Right lobe of liver (tissue), 6 donors: ENCODE data around the gene SARS2. TPM values are rescaled to one million over a fixed set of nuclear protein-coding genes. Genes with fewer than 3 reads are reported as not detected.
A peak's percentile ranks its signal among the peaks of the same experiment; 100 is the strongest.

Experiments used
- ATAC-seq, 4 donors: fragments of 200-7000 bp; cut with Tn5 transposase; one replicate each; pipeline ENCODE4 v1.9.1; 2020; ENCODE audit warnings: mild to moderate bottlenecking in 4 of 4, moderate library complexity in 4 of 4
- DNase-seq, 3 donors: peaks; one replicate each; pipeline ENCODE4 v3.0.0-alpha.2; 2020
- H3K27ac ChIP-seq, 3 donors: fragments of 200-600 bp; one replicate each; pipeline ENCODE4 v1.8.0; 2022
- H3K27me3 ChIP-seq, 2 donors: fragments of 200-600 bp; one replicate each; pipeline ENCODE4 v1.8.0; 2022
- H3K36me3 ChIP-seq, 4 donors: fragments of 200-600 bp; sonication (generic) in 1 of 4; one replicate each; pipeline versions ENCODE4 v1.5.1 to v1.8.0; 2017 to 2022; ENCODE audit warnings: control low read depth in 1 of 4
- H3K4me1 ChIP-seq, 4 donors: fragments of 200-600 bp; sonication (generic) in 1 of 4; one replicate each; pipeline versions ENCODE4 v1.5.1 to v1.8.0; 2017 to 2022; ENCODE audit warnings: control low read depth in 1 of 4
- H3K4me3 ChIP-seq, 3 donors: fragments of 200-600 bp; one replicate each; pipeline ENCODE4 v1.8.0; 2022
- H3K9me3 ChIP-seq, 4 donors: fragments of 200-600 bp; sonication (generic) in 1 of 4; one replicate each; pipeline versions ENCODE4 v1.5.1 to v1.8.0; 2017 to 2022; ENCODE audit warnings: control low read depth in 1 of 4
- POLR2A ChIP-seq: fragments of 450-650 bp; IDR thresholded peaks from one replicate; pipeline ENCODE4 v1.6.1; 2017; ENCODE audit warnings: antibody characterized with exemption, mild to moderate bottlenecking
- WGBS: methylation state at CpG from one replicate; pipeline ENCODE4 v1.1.6; 2018; ENCODE audit warnings: low coverage, low lambda C conversion rate; ENCODE audit not compliant: insufficient coverage; ENCODE audit errors: missing lambda C conversion rate; 5-methylcytosine and 5-hydroxymethylcytosine counted together
- intact Hi-C, 2 donors: fragments of 100-400 bp; cut with DNase I; formaldehyde crosslinking; loops; one replicate each; pipeline versions ENCODE4 v1.11.2 to v1.14.1; 2022
- total RNA-seq, 6 experiments: library from RNA; depleted of rRNA in 2 of 6; stranded (reverse); fragments of >200 nt in 2 of 6; fragmentation: NEBNext Ultra II Directional in 3 of 6; extraction: Animal tissue kit (Norgen Biotek cat#: 25700) in 3 of 6; gene quantifications; one replicate each; pipeline versions ENCODE4 v1.1.0 to v1.2.4, GENCODE V29; 2016 to 2023
- TF ChIP-seq, protein P1 (sequence below), 4 donors: fragments of 200-600 bp in 3 of 4; fragments of 450-650 bp in 1 of 4; IDR thresholded peaks; one replicate each; pipeline versions ENCODE4 v1.5.1 to v1.8.0; 2016 to 2022; ENCODE audit warnings: antibody characterized with exemption in 4 of 4, mild to moderate bottlenecking in 2 of 4
- donor health status: DM: no; HTN: yes; CAD: no.
- donor health status: DM: no; HTN: no; CAD: no.
- donor health status: DM: no; HTN: no; CAD: no.
- donor health status: DM: no; HTN: yes; CAD: no.
- donor health status: DM: no; HTN: yes; CAD: no.

Gene SARS2
- total RNA-seq, 6 experiments from 2014 or later, result 10.6 to 26.5 (median 18.7) TPM

DNA sequence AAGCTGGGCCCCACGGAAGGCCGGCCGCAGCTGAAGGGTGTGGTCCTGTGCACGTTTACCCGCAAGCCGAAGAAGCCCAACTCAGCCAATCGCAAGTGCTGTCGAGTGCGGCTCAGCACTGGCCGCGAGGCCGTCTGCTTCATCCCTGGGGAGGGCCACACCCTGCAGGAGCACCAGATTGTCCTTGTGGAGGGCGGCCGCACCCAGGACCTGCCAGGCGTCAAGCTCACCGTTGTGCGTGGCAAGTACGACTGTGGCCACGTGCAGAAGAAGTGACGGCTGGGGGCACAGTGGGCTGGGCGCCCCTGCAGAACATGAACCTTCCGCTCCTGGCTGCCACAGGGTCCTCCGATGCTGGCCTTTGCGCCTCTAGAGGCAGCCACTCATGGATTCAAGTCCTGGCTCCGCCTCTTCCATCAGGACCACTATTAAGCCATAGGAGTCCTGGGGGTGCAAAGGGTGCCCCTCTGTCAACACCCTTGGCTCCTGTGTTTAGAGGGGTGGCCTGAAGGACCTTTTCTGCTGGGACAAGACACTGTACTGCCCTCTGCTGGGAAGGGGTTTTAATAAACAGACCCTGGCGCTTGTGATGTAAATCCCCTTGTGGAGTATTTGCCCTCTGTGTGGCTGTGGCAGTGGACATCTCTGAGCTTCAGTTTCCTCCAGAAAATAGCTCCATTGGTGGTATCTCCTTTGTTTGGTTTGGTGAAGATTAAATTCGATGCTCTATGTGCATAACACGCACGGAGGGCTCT, 2.0 kb upstream of the SARS2 start:
- Histone ChIP-seq H3K27me3 (no peaks in the 10 kb centered on the region), H3K36me3 (peaks cover 0 to 3% (median 0%) of the 10 kb centered on the region in 4 donors), H3K27ac (no peak overlapping the region), H3K4me1 (peaks cover 0 to 37% (median 3%) of the 10 kb centered on the region in 4 donors), H3K9me3 (no peaks in the 10 kb centered on the region), H3K4me3 (no peak overlapping the region)
- TF ChIP-seq, protein P1, sequence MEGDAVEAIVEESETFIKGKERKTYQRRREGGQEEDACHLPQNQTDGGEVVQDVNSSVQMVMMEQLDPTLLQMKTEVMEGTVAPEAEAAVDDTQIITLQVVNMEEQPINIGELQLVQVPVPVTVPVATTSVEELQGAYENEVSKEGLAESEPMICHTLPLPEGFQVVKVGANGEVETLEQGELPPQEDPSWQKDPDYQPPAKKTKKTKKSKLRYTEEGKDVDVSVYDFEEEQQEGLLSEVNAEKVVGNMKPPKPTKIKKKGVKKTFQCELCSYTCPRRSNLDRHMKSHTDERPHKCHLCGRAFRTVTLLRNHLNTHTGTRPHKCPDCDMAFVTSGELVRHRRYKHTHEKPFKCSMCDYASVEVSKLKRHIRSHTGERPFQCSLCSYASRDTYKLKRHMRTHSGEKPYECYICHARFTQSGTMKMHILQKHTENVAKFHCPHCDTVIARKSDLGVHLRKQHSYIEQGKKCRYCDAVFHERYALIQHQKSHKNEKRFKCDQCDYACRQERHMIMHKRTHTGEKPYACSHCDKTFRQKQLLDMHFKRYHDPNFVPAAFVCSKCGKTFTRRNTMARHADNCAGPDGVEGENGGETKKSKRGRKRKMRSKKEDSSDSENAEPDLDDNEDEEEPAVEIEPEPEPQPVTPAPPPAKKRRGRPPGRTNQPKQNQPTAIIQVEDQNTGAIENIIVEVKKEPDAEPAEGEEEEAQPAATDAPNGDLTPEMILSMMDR (IDR thresholded peaks at IDR 0.05), result peak; percentile 17 to 42 (median 36)
- TF ChIP-seq POLR2A, result no peak
- ATAC-seq (no peak), DNase-seq (peak in 2 of 3 donors; percentile 42 to 48)
- 60% methylated on average over 4 of the region's 29 CpGs for WGBS
- intact Hi-C loops, result no loop called here

DNA sequence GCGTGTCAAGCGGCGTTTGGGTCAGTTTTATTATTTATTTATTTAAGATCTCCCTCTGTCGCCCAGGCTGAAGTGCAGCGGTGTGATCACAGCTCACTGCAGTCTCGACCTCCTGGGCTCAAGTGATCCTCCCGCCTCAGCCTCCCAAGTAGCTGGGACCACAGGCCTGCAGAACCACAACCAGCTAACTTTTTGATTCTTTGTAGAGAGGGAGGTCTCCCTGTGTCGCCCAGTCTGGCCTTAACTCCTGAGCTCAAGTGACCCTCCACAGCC, 894 bp upstream of the SARS2 start:
- WGBS, result 2% methylated on average over 6 of the region's 8 CpGs
- intact Hi-C loops, result no loop called here
- TF ChIP-seq, protein P1 (IDR thresholded peaks at IDR 0.05), result no peak
- TF ChIP-seq POLR2A, result no peak
- Histone ChIP-seq H3K27me3 (no peaks in the 10 kb centered on the region), H3K4me1 (peaks cover 0 to 37% (median 3%) of the 10 kb centered on the region in 4 donors), H3K4me3 (peak overlapping the region; percentile 74 to 86 (median 76)), H3K9me3 (no peaks in the 10 kb centered on the region), H3K27ac (peak overlapping the region; percentile 49 to 81 (median 75)), H3K36me3 (peaks cover 0 to 3% (median 0%) of the 10 kb centered on the region in 4 donors)
- peak in 1 of 3 donors; percentile 42 for DNase-seq
- no peak for ATAC-seq

DNA sequence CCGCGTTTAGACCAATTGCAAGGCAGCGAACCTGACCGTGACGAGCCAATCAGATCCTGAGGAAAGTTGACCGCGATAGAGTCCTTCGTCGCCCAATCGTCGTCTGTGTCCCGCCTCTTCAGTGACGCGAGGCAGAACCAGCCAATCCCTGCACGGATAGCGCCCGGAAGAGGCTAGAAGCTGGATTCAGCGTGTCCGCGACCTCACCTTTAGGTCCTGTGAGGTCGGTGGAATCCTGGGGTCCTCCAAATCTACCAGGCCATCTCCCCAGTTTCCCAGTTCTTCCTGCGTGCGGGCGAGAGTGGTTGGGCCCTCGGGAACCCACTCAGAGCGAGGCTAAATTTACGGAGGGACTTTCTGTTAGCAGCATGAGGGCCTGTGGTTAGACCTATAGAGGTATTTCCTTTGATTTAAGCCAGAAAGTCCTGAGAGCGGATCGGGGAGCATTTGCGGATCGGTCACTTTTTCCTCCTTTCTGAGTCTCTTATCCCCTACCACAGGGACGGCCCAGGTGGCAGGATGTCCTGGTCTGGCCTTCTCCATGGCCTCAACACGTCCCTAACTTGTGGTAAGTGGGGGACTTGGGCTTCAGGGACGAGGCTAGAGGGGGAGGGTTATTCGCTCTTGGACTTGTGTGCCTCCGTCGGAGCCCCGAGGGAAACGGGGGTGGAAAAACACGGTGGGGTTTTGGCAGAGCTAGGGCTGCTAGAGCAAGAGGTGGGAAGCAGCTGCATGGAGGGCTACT, 385 bp upstream of the SARS2 start, which contains the start of gene MRPS12:
Gene MRPS12, plus strand, starts transcription at position 169 of the 745 bp plus-strand sequence. Its CDS starts 351 bp downstream, at position 520.
- ATAC-seq, result peak; percentile 88 to 97 (median 95)
- no peaks in the 10 kb centered on the region for H3K27me3 ChIP-seq
- WGBS, result 2% methylated on average over 18 of the region's 40 CpGs
- intact Hi-C loops, result no loop called here
- peak; percentile 98 to 99 (median 98) for DNase-seq
- TF ChIP-seq, protein P1 (IDR thresholded peaks at IDR 0.05), result no peak
- peak; percentile 64 for TF ChIP-seq POLR2A
- peak within 1 kb of the TSS; percentile 74 to 86 (median 76) for H3K4me3 ChIP-seq
- peak within 1 kb of the TSS; percentile 75 to 81 (median 75) for H3K27ac ChIP-seq
- H3K4me1 ChIP-seq, result peaks cover 0 to 36% (median 3%) of the 10 kb centered on the region in 4 donors
- H3K9me3 ChIP-seq, result no peaks in the 10 kb centered on the region
- peaks cover 0 to 3% (median 0%) of the 10 kb centered on the region in 4 donors for H3K36me3 ChIP-seq

DNA sequence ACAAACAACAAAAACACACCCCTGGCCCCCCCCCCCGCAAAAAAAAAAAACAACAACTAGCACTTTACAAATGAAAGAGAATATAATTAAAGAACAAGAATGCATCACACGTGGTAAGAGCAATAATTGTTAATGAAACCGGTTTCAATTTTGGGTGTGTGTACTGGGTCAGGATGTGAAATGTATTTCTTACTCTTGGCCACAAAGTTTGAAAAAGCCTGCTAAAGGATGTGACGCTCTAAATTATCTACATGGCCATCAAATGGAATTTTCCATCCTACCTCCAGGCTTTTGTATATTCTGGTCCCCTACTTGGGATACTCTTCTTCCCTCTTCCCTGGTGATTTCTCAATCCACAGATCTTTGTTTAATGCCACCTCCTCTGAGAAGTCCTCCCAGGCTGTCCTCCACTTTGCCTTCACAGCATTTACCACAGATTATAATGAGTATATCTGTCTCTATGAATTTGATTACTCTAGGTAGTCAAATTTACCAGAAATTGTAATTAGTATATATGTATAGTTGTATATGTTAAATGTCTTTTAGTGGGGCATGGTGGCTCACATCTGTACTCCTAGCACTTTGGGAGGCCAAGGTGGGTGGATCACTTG, 2.1 kb downstream of the SARS2 start:
- TF ChIP-seq POLR2A, result no peak
- TF ChIP-seq, protein P1 (IDR thresholded peaks at IDR 0.05), result no peak
- no peak overlapping the region for H3K27ac ChIP-seq
- peaks cover 0 to 16% (median 3%) of the 10 kb centered on the region in 4 donors for H3K4me1 ChIP-seq
- no peaks in the 10 kb centered on the region for H3K9me3 ChIP-seq
- DNase-seq (no peak), ATAC-seq (no peak)
- no peak overlapping the region for H3K4me3 ChIP-seq
- WGBS, result 57% methylated on average over 3 of the region's 4 CpGs
- intact Hi-C loops, result no loop called here
- peaks cover 0 to 17% (median 8%) of the 10 kb centered on the region in 4 donors for H3K36me3 ChIP-seq
- H3K27me3 ChIP-seq, result no peaks in the 10 kb centered on the region
